GM18517 (cell line): Measurements from ENCODE around the gene DROSHA.
"Not testable (repeated sequence)": the region's sequence is repeated elsewhere in the genome, so short reads cannot be mapped to it uniquely, and the experiment has no call there.

Experiments
- ATAC-seq: cut with Tn5 transposase; IDR thresholded peaks from one replicate; pipeline ENCODE4 v1.9.1; 2021; ENCODE audit warnings: mild to moderate bottlenecking, moderate library complexity; ENCODE audit not compliant: unreplicated experiment

Gene DROSHA, protein sequence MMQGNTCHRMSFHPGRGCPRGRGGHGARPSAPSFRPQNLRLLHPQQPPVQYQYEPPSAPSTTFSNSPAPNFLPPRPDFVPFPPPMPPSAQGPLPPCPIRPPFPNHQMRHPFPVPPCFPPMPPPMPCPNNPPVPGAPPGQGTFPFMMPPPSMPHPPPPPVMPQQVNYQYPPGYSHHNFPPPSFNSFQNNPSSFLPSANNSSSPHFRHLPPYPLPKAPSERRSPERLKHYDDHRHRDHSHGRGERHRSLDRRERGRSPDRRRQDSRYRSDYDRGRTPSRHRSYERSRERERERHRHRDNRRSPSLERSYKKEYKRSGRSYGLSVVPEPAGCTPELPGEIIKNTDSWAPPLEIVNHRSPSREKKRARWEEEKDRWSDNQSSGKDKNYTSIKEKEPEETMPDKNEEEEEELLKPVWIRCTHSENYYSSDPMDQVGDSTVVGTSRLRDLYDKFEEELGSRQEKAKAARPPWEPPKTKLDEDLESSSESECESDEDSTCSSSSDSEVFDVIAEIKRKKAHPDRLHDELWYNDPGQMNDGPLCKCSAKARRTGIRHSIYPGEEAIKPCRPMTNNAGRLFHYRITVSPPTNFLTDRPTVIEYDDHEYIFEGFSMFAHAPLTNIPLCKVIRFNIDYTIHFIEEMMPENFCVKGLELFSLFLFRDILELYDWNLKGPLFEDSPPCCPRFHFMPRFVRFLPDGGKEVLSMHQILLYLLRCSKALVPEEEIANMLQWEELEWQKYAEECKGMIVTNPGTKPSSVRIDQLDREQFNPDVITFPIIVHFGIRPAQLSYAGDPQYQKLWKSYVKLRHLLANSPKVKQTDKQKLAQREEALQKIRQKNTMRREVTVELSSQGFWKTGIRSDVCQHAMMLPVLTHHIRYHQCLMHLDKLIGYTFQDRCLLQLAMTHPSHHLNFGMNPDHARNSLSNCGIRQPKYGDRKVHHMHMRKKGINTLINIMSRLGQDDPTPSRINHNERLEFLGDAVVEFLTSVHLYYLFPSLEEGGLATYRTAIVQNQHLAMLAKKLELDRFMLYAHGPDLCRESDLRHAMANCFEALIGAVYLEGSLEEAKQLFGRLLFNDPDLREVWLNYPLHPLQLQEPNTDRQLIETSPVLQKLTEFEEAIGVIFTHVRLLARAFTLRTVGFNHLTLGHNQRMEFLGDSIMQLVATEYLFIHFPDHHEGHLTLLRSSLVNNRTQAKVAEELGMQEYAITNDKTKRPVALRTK (N-terminal part only)

DNA sequence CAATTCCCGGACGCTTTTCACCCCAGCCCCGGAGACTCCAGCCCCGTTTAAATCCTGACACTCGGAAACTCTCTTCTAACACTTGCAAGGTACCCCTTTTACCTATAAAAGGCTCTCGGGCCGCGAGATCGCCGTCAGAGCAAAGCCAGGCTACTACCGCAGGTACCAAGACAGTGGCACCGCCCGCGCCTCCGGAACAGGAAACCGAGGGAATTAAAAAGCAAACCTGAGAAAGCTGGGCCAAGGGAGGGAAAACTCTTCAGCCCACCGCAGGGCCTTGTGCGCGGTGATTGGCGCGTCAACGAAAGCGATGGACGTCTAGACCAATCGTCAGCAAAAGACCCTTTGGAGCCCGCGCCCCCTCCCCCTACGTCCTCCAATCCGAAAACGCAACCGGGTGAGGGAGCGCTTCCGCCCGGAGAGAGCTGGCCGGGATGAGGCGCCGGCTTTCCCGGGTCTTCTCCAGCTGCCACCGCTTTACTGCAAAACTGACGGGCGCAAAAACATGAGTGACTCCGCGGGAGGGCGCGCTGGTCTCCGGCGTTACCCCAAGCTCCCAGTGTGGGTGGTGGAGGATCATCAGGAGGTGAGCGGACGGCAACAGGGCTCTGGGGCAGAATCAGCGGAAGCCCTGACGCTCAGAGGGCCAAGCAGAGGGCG is at the start of gene DROSHA, which contains the start of gene C5orf22:
DROSHA (minus strand) TSS at position 206 of the 660 bp plus-strand sequence. CDS start 3,034 bp downstream, outside the sequence.
C5orf22 (plus strand) TSS at position 414 of the 660 bp plus-strand sequence; CDS start at position 506, 92 bp downstream.
- peak; percentile 91 for ATAC-seq

DNA sequence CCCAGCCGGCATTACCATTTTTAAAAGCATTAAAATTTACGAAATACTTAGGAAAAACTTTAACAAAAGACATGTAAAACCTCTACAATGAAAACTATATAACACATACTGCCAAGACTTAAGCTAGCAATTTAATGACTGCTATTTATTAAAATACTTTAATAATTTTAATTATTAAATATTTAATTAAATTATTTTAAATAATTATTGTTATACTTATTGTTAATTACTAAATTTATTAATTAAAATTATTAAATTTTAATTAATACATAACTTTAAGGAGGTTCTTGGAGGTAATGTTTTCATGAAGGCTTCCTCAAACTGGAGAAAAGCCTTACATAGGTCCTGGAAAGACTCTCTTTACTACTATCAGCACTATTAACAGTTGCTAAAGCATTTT is 47.7 kb upstream of the DROSHA start:
- no peak for ATAC-seq

DNA sequence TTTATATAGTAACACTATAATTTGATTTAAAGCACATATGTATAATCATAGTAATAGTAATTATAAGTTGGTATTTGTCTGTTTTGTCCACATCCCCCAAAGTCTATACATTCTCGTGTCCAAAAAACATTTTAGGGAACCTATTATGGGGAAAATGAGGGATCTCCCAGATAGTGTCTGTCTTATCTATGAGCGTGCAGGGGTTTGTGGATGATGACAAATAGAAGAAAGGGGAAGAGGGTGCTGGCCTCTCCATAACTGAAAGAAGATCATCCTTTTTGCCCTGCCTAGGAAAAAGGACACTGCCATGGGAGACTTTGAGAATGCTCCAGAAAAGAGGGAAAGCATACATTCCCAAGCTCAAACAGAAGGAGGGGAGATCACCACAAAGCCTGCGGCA is 45.5 kb upstream of the DROSHA start:
- ATAC-seq: no peak

DNA sequence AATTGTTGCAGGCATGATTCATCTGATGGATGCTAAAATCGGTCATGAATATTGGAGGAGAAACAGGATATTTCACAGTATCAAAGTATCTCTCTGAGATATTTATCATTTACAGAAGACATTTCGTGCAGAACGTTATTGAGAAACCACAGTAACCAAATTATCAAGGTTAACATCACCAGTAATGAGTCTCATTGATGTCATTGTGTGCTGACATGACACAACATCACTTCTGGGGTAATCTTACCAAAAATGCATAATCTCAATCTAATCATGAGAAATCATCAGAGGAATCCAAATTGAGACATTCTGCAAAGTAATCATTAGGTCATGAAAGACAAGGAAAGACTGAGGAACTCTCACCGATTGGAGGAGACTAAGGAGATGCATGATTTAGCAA is 42.9 kb upstream of the DROSHA start:
- no peak for ATAC-seq

DNA sequence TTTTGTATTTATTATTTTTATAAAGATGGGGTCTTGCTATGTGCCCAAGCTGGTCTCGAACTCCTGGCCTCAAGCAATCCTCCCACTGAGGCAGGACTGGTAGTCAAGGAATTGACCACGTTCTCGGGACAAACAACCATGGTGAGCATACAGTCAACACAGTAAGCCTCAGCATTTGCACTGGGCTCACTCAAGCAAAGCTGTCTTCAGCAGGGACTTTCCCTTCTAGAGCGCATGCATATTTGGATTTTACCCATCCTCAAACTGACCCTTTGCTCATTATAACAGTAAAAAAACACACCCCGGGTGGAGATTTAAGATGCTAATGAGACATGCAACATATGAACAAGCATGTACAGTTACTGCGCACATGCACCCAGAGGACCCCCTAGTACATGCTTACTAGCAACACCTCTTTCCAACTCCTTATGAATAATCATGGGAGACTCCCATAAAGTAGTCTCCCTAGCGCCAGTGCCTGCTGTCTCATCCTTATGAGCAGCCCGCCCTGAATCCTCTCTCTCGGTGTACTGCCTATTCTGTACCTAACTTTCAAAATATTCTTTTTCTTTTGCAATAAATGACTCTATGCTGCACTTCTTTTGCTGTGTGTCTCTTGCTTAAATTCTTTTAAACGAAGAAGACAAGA is 41.7 kb upstream of the DROSHA start:
- no peak for ATAC-seq

DNA sequence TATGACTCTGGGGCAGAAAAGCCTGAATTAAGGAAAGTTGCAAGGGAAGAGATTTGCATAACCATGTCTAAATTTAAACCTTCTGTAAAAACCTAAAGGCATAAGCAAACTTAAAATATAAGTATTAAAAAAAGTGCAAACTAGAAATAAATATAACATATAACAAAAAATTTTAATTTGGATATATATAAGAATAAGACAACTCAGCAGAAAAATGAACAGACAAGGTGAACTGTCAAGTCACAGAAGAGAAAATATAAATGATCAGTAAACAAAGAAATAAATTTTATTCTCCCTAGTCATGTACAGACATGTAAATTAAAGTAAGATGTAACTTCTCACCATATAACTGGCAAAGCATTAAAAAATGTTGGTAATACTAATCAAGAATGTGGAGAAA is 37.2 kb upstream of the DROSHA start:
- ATAC-seq: no peak

DNA sequence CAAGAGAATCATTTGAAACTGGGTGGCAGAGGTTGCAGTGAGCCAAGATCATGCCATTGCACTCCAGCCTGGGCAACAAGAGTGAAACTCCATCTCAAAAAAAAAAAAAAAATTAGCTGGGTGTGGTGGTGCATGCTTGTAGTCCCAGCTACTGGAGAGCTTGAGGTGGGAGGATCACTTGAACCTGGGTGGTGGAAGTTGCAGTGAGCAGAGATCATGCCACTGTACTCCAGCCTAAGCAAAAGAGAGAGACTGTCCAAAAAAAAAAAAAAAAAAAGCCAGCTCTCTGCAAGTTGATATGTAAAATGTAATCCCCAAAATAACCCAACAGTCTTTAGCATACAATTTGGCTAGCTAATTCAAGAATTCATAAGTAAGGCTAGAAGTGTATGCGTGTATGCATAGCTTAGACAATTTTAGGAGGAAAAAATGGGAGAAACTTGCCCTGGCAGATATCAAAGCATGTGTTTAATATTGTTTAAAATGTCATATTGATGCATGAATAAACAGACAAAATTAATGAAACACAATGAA is 36.5 kb upstream of the DROSHA start:
- ATAC-seq: no peak

DNA sequence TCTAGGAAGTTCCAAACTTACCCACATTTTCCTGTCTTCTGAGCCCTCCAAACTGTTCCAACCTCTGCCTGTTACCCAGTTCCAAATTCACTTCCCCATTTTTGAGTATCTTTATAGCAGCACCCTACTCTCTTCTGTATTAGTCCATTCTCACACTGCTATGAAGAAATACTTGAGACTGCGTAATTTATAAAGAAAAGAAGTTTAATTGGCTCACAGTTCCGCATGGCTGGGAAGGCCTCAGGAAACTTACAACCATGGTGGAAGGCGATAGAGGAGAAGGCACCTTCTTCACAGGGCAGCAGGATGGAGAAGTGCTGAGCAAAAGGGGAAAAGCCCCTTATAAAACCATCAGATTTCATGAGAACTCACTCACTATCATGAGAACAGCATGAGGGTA is 34.5 kb upstream of the DROSHA start:
- ATAC-seq: not testable (repeated sequence)

DNA sequence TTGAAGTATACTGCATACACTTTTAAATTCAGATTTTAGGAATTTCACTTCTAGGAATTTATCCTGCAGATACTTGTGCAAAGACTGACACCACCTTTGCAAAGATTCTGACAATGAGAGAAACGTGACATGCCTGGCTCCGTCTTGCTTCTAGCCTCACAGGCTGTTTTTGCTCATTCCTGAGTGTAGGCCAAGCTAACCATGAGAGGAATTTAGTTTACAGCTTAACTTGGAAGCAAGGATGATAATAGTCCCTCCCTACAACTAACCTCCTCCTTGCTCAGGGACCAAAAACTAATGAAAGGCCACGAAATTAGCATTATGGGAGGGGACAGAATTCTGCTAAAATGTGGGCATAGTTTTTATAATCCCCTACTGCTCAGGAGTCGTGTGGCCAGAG is 31.3 kb upstream of the DROSHA start:
- no peak for ATAC-seq

DNA sequence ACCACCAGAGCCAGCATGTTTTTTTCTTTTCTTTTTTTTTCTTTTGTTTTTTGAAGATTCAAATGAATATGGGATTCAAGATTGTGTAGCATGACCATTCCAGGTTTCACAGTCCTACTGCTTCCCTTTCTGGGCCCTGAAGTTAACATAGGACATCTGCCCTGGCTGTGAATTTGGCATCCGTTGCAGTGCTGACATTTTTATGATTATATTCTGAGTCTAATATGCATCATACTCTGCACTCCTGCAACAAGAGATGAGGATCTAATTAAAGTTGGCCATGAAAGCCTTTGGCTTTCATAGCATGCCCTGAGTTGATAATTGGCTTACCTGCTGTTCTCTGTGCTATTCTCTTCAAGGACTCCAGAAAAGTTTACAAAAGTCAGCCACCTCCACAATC is 30.1 kb upstream of the DROSHA start:
- ATAC-seq: no peak

DNA sequence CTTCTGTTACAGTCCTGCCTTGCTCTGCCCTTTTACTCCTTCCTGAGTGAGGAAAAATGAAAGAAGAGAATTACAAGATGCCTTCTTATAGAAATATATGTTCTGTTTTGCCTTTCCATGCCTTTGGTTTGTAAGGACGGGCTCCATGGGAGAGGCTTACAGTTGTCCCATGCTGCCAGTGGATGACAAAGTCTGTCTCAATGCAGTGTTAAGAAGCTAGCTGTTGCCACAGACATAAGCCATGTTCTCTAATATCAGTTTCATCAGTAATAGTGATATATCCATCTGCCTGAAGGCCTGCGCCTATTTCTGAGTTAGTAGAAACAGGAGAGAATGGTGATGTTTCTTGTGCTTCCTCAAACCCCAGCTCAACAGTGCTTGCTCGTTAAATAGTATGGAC is 28.0 kb upstream of the DROSHA start:
- ATAC-seq: no peak

DNA sequence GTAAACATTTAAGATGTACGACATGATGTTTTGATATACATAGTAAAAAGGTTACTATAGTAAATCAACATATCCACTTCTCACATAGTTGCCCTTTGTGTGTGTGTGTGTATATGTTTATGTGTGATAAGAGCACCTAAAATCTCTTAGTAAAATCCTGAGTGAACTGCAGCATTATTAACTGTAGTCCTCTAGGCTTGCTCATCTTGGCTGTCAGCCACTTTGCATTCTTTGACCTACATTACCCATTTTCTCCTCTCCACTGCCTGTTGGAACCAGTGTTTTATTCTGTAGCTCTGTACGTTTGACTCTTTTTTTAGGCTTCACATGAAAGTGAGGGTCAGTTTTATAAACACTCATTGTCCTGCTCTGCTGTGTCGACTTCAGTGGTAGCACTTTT is 24.6 kb upstream of the DROSHA start:
- ATAC-seq: no peak

DNA sequence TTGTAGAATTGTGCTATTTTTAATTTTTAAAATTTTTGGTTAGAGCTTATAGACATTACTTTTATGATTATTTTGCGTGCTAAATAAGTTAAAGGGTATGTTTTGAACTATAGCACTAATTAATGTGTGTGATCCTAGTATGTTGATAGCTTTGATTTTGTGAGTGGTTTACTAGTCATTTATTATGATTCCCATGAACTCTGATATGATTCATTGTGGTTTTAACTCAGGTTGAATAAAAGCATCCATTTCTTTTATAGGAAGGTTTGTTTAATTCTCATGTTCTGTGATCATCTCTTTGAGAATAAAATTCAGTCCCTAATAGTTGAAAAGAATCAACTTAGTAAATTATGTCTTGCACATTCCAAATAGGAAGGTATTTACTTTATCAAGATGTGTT is 22.7 kb upstream of the DROSHA start:
- ATAC-seq: no peak

DNA sequence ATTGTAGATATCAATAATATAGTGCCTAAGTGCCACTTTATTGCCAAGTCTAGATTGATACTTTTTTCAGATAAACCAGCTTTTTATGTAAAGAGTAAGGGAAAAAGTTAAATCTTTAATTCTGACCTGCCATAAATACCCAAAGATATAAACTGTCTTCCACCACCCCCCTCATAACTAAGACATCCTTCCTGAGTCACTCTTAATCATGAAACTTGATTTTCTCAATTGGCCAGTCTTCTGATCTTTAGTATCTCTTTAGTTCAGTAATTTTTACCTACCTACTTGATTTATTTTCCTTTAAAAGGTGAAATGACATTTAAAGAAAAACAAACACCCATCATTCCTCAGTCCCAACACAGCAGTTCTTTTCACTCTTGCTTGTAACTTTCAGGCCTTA is 22.0 kb upstream of the DROSHA start:
- no peak for ATAC-seq

DNA sequence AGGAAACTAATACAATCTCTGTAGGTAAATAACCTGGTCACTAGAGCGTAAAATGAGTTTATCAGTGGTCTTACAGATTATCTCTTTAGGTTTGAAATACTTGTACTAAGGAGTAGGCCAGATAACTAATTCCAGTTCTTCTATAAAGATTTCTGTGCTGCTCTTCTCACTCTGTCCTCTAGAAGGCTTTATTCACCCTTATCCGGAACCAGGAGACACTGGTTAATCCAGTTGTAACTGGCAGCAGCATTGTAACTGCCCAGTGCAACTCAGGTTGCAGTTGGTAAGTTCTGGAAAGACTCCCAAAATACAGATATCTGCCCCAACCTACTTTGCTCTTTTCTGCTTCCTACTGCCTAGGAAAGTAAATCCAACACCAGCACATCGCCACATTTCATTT is 20.0 kb upstream of the DROSHA start:
- no peak for ATAC-seq

DNA sequence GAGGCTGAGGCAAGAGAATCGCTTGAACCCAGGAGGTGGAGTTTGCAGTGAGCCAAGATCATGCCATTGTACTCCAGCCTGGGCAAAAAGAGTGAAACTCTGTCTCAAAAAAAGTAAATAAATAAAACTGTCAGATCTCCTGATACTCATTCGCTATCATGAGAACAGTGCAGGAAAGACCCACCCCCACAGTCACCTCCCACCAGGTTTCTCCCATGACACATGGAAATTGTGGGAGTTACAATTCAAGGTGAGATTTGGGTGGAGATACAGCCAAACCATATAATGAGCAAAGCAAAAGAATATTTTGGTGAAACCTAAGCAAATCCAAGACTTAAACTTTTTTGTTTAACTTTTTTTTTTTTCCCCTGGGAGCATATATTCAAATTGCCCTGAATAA is 17.2 kb upstream of the DROSHA start:
- ATAC-seq: not testable (repeated sequence)

DNA sequence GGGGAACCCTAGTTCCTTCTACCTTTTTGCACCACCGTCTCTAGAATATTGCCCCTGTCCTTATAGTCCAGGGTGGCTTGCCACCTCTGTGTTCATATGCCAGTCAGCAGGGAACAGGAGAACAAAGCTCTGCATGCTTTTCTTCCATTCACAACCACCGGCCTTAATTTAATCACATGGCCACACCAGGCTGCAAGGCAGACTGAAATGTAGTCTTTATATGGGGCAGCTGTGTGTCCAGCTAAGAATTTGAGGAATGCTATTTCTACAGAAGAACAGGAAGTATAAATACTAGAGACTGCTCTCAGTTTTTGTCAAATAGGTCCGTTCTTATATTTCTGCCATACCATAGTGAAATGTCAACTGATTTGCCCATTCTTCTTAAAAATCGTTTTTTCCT is 6.0 kb upstream of the DROSHA start:
- ATAC-seq: no peak

DNA sequence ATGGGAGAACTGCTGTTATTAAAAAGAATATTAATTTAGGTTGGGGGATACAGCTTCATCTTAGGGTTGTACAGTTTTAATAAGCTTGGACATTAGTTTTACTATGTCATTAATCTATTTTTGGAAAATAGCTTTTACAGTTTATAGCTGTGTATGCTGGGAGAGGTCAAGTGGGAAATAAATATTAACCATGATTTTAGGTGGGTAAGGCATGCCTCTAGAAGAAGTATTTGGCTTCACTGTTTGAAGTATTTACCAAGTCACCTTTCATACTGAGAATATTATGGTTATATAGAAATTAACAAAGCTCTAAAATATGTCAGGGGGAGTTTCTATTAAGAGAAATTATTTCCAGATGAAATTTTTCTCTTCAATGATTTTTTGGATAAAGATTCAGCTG is 5.5 kb upstream of the DROSHA start:
- ATAC-seq: no peak

DNA sequence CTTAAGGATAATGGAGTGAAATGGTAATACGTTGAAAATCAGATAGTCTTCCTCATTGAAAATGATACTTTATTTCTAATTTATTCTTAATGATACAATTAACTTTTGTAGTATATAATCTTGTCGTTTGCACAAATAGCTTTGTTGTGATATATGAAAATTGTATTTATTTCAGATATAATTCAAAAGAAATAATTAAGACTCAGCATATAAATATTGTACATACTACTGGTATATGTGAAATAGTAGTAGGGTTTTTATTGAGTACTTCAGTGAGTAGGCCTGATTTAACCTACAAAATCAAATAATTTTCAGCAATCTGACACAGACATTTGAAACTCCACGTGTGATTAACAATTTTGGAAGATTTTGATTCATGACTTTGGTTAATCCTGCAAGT is 5.0 kb upstream of the DROSHA start:
- ATAC-seq: no peak

DNA sequence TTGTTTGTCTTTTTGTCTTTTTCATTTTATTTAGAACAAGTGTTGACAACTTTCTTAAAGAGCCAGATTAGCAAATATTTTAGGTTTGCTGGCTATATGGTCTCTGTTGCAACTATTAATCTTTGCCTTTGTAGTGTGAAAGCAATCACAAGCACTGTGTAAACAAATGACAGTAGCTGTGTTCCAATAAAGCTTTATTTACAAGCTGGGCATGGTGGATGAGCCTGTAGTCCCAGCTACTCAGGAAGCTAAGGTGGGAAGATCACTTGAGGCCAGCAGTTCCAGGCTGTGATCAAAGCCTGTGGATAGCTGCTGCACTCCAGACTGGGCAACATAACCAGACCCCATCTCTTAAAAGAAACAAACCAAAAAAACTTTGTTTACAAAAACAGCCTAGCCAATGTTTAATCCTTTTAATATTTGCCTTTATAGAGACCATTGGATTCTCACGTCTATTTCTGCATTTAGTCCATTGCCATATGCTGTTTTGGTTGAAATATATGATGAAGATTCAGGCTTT is 2.7 kb upstream of the DROSHA start:
- no peak for ATAC-seq
